HEK293 (cell line): ENCODE data around the gene DNAJB14.

Experiments used
- ATF2 ChIP-seq: fragments of 450-650 bp; formaldehyde crosslinking; IDR thresholded peaks from 2 replicates; pipeline ENCODE4 v1.5.1; 2016; ENCODE audit warnings: missing biosample characterization, missing genetic modification characterization, low read depth
- CTCF ChIP-seq: fragments of 450-650 bp; formaldehyde crosslinking; IDR thresholded peaks from 2 replicates; pipeline ENCODE4 v1.5.1; 2016; ENCODE audit warnings: missing biosample characterization, missing genetic modification characterization
- GFI1B ChIP-seq: fragments of 450-650 bp; formaldehyde crosslinking; IDR thresholded peaks from 2 replicates; pipeline ENCODE4 v1.5.1; 2016; ENCODE audit warnings: missing biosample characterization, missing genetic modification characterization
- PATZ1 ChIP-seq: fragments of 450-650 bp; formaldehyde crosslinking; IDR thresholded peaks from 2 replicates; pipeline ENCODE4 v1.5.1; 2016; ENCODE audit warnings: missing biosample characterization, missing genetic modification characterization
- PRDM10 ChIP-seq: fragments of 450-650 bp; formaldehyde crosslinking; IDR thresholded peaks from 2 replicates; pipeline ENCODE4 v1.5.1; 2016; ENCODE audit warnings: missing biosample characterization, missing genetic modification characterization
- REST ChIP-seq: fragments of 450-650 bp; formaldehyde crosslinking; IDR thresholded peaks from 2 replicates; pipeline ENCODE4 v1.5.1; 2016; ENCODE audit warnings: missing biosample characterization, missing genetic modification characterization
- SCRT1 ChIP-seq: fragments of 450-650 bp; formaldehyde crosslinking; IDR thresholded peaks from 2 replicates; pipeline ENCODE4 v1.5.1; 2016; ENCODE audit warnings: missing biosample characterization, missing genetic modification characterization, borderline replicate concordance
- ZBTB17 ChIP-seq: fragments of 450-650 bp; formaldehyde crosslinking; IDR thresholded peaks from 2 replicates; pipeline ENCODE4 v1.5.1; 2016; ENCODE audit warnings: missing biosample characterization, missing genetic modification characterization
- ZBTB26 ChIP-seq: fragments of 450-650 bp; formaldehyde crosslinking; optimal IDR thresholded peaks from 2 replicates; pipeline ENCODE3; 2016; ENCODE audit warnings: missing biosample characterization, mild to moderate bottlenecking, missing genetic modification characterization
- ZFP41 ChIP-seq: fragments of 450-650 bp; formaldehyde crosslinking; IDR thresholded peaks from 2 replicates; pipeline ENCODE4 v1.5.1; 2016; ENCODE audit warnings: missing biosample characterization, missing genetic modification characterization, borderline replicate concordance
- ZNF239 ChIP-seq: fragments of 450-650 bp; formaldehyde crosslinking; IDR thresholded peaks from 2 replicates; pipeline ENCODE4 v1.5.1; 2016; ENCODE audit warnings: missing biosample characterization, missing genetic modification characterization
- ZNF24 ChIP-seq: fragments of 450-650 bp; formaldehyde crosslinking; IDR thresholded peaks from 2 replicates; pipeline ENCODE4 v1.5.1; 2016; ENCODE audit warnings: missing biosample characterization, missing genetic modification characterization
- ZNF292 ChIP-seq: fragments of 450-650 bp; formaldehyde crosslinking; IDR thresholded peaks from 2 replicates; pipeline ENCODE4 v1.5.1; 2016; ENCODE audit warnings: low read depth, missing biosample characterization, missing genetic modification characterization, borderline replicate concordance
- ZNF335 ChIP-seq: fragments of 450-650 bp; formaldehyde crosslinking; conservative IDR thresholded peaks from 2 replicates; pipeline ENCODE4 v1.5.1; 2016; ENCODE audit warnings: missing biosample characterization, missing genetic modification characterization
- ZNF354C ChIP-seq: fragments of 450-650 bp; formaldehyde crosslinking; IDR thresholded peaks from 2 replicates; pipeline ENCODE4 v1.5.1; 2016; ENCODE audit warnings: missing biosample characterization, missing genetic modification characterization, low read depth, borderline replicate concordance
- ZNF488 ChIP-seq: fragments of 450-650 bp; formaldehyde crosslinking; IDR thresholded peaks from 2 replicates; pipeline ENCODE4 v1.5.1; 2016; ENCODE audit warnings: missing biosample characterization, missing genetic modification characterization
- ZNF600 ChIP-seq: fragments of 450-650 bp; formaldehyde crosslinking; IDR thresholded peaks from 2 replicates; pipeline ENCODE4 v1.5.1; 2016; ENCODE audit warnings: missing biosample characterization, missing genetic modification characterization
- ZNF658 ChIP-seq: fragments of 450-650 bp; formaldehyde crosslinking; IDR thresholded peaks from 2 replicates; pipeline ENCODE4; 2016; ENCODE audit warnings: missing biosample characterization, missing genetic modification characterization
- ZNF768 ChIP-seq: fragments of 450-650 bp; formaldehyde crosslinking; IDR thresholded peaks from 2 replicates; pipeline ENCODE4 v1.5.1; 2018; ENCODE audit warnings: missing biosample characterization, mild to moderate bottlenecking, missing genetic modification characterization
- ZNF776 ChIP-seq: fragments of 450-650 bp; formaldehyde crosslinking; IDR thresholded peaks from 2 replicates; pipeline ENCODE4 v1.5.0; 2017; ENCODE audit warnings: missing biosample characterization, missing genetic modification characterization, borderline replicate concordance
- ZNF777 ChIP-seq: fragments of 450-650 bp; formaldehyde crosslinking; IDR thresholded peaks from 2 replicates; pipeline ENCODE4 v1.5.1; 2017; ENCODE audit warnings: missing biosample characterization, missing genetic modification characterization, borderline replicate concordance

Gene DNAJB14

GRCh38 chr4:99894161-99894997, 52.0 kb downstream of the DNAJB14 start, which contains the start of gene LAMTOR3 (continued):
- TF ChIP-seq REST (tag by site-specific recombination) (no peak), ZNF777 (tag by site-specific recombination) (no peak), ZNF239 (tag by site-specific recombination) (no peak), ZNF488 (tag by site-specific recombination) (no peak), ZBTB26 (tag by site-specific recombination) (peak; percentile 21), CTCF (no peak), ZNF354C (tag by site-specific recombination) (no peak), ZNF600 (tag by site-specific recombination) (no peak), ZNF776 (tag by site-specific recombination) (no peak), ZNF24 (tag by site-specific recombination) (no peak), ZBTB17 (tag by site-specific recombination) (no peak), PATZ1 (no peak), PRDM10 (tag by site-specific recombination) (peak; percentile 89), ZNF292 (tag by site-specific recombination) (no peak), GFI1B (no peak), SCRT1 (peak; percentile 90), ZNF335 (tag by site-specific recombination) (peak; percentile 54), ZNF658 (tag by site-specific recombination) (no peak), ZFP41 (tag by site-specific recombination) (no peak), ATF2 (tag by site-specific recombination) (no peak), ZNF768 (tag by site-specific recombination) (no peak)
